AG09309 (cell line): ENCODE results near the gene YIF1A.
"Not testable (repeated sequence)": the region's sequence is repeated elsewhere in the genome, so short reads cannot be mapped to it uniquely, and the experiment has no call there.

ENCODE experiments used
- DNase-seq: peaks from one replicate; pipeline ENCODE4 v3.0.0-alpha.2; 2010; ENCODE audit warnings: low read depth
- H3K4me3 ChIP-seq: 2 replicates; pipeline ENCODE4 v1.5.1; 2011; ENCODE audit warnings: mild to moderate bottlenecking, low read depth, low read length, moderate library complexity; ENCODE audit not compliant: control insufficient read depth
- CTCF ChIP-seq: IDR thresholded peaks from 2 replicates; pipeline ENCODE4 v1.5.1; 2011; ENCODE audit warnings: mild to moderate bottlenecking, low read depth, low read length, inconsistent platforms; ENCODE audit not compliant: insufficient read depth, control insufficient read depth; ENCODE audit errors: missing control alignments

YIF1A gene

GRCh38 chr11:66262191-66262590 is 26.8 kb downstream of the YIF1A start:
- DNase-seq, result no peak
- H3K4me3 ChIP-seq, result no peak overlapping the region
- TF ChIP-seq CTCF, result no peak

GRCh38 chr11:66261578-66261977 is 27.4 kb downstream of the YIF1A start:
- no peak for TF ChIP-seq CTCF
- no peak for DNase-seq
- H3K4me3 ChIP-seq, result no peak overlapping the region

- H3K4me3 ChIP-seq, result no peak overlapping the region
- no peak for TF ChIP-seq CTCF
- no peak for DNase-seq
Observed at GRCh38 chr11:66259956-66260355, 29.0 kb downstream of the YIF1A start.

GRCh38 chr11:66259225-66259624 is 29.7 kb downstream of the YIF1A start:
- no peak for TF ChIP-seq CTCF
- no peak for DNase-seq
- no peak overlapping the region for H3K4me3 ChIP-seq

GRCh38 chr11:66258473-66258893 is 30.5 kb downstream of the YIF1A start:
- peak overlapping the region; percentile 87 for H3K4me3 ChIP-seq
- TF ChIP-seq CTCF, result no peak
- no peak for DNase-seq

- H3K4me3 ChIP-seq, DNase-seq: not testable (repeated sequence)
Observed at GRCh38 chr11:66253081-66253480, 35.9 kb downstream of the YIF1A start.

- no peak for TF ChIP-seq CTCF
- no peak overlapping the region for H3K4me3 ChIP-seq
- no peak for DNase-seq
Observed at GRCh38 chr11:66251809-66252208, 37.1 kb downstream of the YIF1A start.

- TF ChIP-seq CTCF, result no peak
- DNase-seq, result no peak
- no peak overlapping the region for H3K4me3 ChIP-seq
Observed at GRCh38 chr11:66248903-66249302, 40.0 kb downstream of the YIF1A start.
